ENCODE results near the gene MAP3K19. TPM values are rescaled to one million over a fixed set of nuclear protein-coding genes. Genes with fewer than 3 reads are reported as not detected.
"Not testable (repeated sequence)": the region's sequence is repeated elsewhere in the genome, so short reads cannot be mapped to it uniquely, and the experiment has no call there.

The MAP3K19 gene
- polyA plus RNA-seq, 1 experiment = not detected

DNA sequence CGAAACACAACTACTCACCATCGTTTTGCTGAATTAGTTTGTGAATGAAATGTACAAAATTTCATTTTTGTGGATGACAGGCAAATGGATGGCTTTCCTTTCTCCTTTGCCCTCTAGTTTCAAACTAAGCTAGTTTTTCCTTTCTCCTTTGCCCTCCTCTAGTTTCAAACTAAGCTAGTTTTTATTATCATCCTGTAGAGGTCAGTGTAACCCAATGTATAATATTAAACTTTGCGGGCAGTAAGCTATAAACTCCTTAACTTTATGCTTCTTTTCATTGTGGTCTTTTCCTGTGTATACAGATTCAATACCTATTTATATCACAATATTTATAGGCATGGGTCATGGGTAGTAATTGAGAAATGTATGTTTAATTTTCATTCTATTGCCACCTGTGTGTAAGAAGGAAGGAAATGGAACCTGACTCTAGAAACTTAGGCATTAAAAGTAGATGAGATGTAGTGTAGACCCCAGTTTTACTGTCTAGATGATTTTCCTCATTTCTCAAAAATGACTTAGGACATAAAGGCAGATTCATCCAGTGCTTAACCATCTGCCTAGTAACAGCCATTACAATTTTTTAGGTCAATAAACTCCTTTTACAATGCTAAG, 58.1 kb downstream of the MAP3K19 start:
- TF ChIP-seq, protein P1, sequence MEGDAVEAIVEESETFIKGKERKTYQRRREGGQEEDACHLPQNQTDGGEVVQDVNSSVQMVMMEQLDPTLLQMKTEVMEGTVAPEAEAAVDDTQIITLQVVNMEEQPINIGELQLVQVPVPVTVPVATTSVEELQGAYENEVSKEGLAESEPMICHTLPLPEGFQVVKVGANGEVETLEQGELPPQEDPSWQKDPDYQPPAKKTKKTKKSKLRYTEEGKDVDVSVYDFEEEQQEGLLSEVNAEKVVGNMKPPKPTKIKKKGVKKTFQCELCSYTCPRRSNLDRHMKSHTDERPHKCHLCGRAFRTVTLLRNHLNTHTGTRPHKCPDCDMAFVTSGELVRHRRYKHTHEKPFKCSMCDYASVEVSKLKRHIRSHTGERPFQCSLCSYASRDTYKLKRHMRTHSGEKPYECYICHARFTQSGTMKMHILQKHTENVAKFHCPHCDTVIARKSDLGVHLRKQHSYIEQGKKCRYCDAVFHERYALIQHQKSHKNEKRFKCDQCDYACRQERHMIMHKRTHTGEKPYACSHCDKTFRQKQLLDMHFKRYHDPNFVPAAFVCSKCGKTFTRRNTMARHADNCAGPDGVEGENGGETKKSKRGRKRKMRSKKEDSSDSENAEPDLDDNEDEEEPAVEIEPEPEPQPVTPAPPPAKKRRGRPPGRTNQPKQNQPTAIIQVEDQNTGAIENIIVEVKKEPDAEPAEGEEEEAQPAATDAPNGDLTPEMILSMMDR (IDR thresholded peaks at IDR 0.05; ENCODE audit: insufficient read depth, low read depth, low read length) = peak; percentile 43
- Histone ChIP-seq H3K4me3 (ENCODE audit: low read depth, low read length) (no peak overlapping the region), H3K27me3 (ENCODE audit: control insufficient read depth, insufficient read depth, low read length) (peaks cover 3% of the 10 kb centered on the region; the same call in 1 of the 2 replicates), H3K36me3 (ENCODE audit: control insufficient read depth, insufficient read depth, low read length) (no peaks in the 10 kb centered on the region)
- ChIA-PET CTCF (interaction anchor here (0.6 to 3.0 kb wide), 14 partner anchors 10 to 1395 kb away, joined by 3 to 17 read pairs (median 3); no protein-coding TSS in a partner anchor), POLR2A (no interaction called here)
- DNase-seq (ENCODE audit: low read depth) = no peak

DNA sequence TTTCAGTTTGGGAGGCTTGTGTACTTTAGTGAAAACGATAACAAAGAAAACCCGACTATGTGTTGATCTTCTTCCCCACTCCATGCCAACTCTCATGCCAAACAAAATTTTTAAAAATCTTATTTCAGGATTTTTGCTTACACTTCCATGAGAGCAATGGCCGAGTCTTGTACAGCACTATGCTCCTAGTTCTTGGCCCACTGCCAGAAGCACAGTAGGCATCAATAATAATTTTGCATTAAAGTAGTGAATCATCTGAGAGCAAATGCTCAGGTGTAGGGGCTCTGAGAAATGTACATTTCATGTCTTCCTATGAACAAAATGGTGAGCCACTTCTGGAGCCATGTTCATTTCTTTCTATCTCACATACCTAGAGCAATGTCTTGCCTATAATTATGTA, 62.2 kb downstream of the MAP3K19 start:
- DNase-seq (ENCODE audit: low read depth) = no peak
- no peaks in the 10 kb centered on the region for H3K36me3 ChIP-seq (ENCODE audit: control insufficient read depth, insufficient read depth, low read length)
- POLR2A ChIA-PET = no interaction called here
- CTCF ChIA-PET = no interaction called here
- H3K4me3 ChIP-seq (ENCODE audit: low read depth, low read length) = no peak overlapping the region
- TF ChIP-seq, protein P1 (IDR thresholded peaks at IDR 0.05; ENCODE audit: insufficient read depth, low read depth, low read length) = no peak
- H3K27me3 ChIP-seq (ENCODE audit: control insufficient read depth, insufficient read depth, low read length) = peaks cover 3% of the 10 kb centered on the region; the same call in 1 of the 2 replicates

DNA sequence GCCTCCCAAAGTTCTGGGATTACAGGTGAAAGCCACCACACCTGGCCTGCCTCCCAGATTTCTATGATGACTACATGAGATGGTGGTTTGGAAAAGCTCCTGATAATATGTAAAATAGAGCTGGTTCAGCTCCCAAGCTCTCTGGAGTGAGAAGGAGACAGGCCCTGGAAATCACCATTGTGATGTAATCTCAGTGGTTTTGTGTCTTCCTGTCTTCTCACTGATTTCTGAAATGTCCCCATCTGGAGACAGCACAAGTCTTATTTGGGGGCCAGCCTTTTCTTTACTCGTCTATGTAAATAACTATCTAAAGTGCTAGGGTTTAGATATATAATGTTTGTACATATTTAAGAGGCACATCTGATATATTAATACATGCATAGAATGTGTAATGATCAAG, 64.6 kb downstream of the MAP3K19 start:
- TF ChIP-seq, protein P1 (IDR thresholded peaks at IDR 0.05; ENCODE audit: insufficient read depth, low read depth, low read length) = no peak
- Histone ChIP-seq H3K27me3 (ENCODE audit: control insufficient read depth, insufficient read depth, low read length) (peaks cover 2% of the 10 kb centered on the region; the same call in 1 of the 2 replicates), H3K36me3 (ENCODE audit: control insufficient read depth, insufficient read depth, low read length) (no peaks in the 10 kb centered on the region), H3K4me3 (ENCODE audit: low read depth, low read length) (no peak overlapping the region)
- CTCF ChIA-PET = no interaction called here
- POLR2A ChIA-PET = interaction anchor here (0.7 kb wide), 1 partner anchor 12 kb away, joined by 3 read pairs; no protein-coding TSS in a partner anchor
- no peak for DNase-seq (ENCODE audit: low read depth)

DNA sequence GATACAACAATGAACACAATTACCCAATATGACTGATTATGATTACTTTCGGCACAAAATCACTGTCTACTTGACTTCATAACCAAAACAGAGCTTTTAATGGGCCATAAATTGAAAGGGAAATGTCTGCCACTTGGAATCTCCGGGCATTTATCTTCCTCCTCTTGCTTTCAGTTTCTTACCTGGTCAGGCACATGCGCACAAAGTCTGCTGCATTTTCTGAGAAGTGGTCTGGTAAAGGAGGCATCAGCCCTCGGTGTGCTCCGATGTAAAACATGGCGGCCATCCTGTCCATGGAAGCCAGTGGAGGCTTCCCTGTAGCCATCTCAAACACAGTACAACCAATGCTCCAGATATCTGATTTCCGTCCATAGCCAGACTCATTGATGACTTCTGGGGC, 66.6 kb downstream of the MAP3K19 start:
- H3K4me3 ChIP-seq (ENCODE audit: low read depth, low read length) = no peak overlapping the region
- H3K36me3 ChIP-seq (ENCODE audit: control insufficient read depth, insufficient read depth, low read length) = no peaks in the 10 kb centered on the region
- ChIA-PET POLR2A (no interaction called here), CTCF (no interaction called here)
- no peak for DNase-seq (ENCODE audit: low read depth)
- TF ChIP-seq, protein P1 (IDR thresholded peaks at IDR 0.05; ENCODE audit: insufficient read depth, low read depth, low read length) = no peak
- no peaks in the 10 kb centered on the region; the same call in 1 of the 2 replicates for H3K27me3 ChIP-seq (ENCODE audit: control insufficient read depth, insufficient read depth, low read length)

DNA sequence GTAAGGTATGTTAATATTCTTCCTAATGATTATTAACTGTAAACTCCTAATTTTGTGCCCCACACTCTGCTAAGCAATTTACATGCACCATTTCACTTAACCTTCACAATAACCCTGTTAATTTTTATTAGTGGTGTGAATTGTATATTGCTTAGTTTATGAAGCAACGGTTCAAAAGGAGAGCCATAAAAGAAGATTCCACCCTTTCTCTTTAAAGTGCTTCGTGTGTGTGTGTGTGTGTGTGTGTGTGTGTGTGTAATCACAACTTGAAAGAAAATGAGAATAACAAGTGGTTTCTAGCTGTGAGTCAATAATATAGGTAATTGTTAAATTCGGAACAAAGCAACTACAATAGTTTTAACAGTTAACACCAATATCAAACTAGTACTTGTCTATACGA, 68.0 kb downstream of the MAP3K19 start:
- H3K27me3 ChIP-seq (ENCODE audit: control insufficient read depth, insufficient read depth, low read length) = no peaks in the 10 kb centered on the region; the same call in 1 of the 2 replicates
- ChIA-PET CTCF (interaction anchor here (1.2 kb wide), 1 partner anchor 9 kb away, joined by 4 read pairs; no protein-coding TSS in a partner anchor), POLR2A (no interaction called here)
- H3K4me3 ChIP-seq (ENCODE audit: low read depth, low read length) = no peak overlapping the region
- TF ChIP-seq, protein P1 (IDR thresholded peaks at IDR 0.05; ENCODE audit: insufficient read depth, low read depth, low read length) = no peak
- H3K36me3 ChIP-seq (ENCODE audit: control insufficient read depth, insufficient read depth, low read length) = no peaks in the 10 kb centered on the region
- no peak for DNase-seq (ENCODE audit: low read depth)

DNA sequence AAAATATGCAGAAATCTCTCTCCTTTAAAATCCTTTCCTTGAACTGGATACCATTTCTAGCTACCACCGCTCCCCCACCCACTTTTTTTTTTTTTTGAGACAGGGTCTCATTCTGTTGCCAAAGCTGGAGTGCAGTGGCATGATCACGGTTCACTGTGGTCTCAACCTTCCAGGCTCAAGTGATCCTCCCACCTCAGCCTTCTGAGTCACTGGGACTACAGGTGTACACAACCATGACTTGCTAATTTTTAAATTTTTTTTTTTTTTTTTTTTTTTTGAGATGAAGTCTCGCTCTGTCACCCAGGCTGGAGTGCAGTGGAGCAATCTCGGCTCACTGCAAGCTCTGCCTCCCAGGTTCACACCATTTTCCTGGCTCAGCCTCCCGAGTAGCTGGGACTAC, 70.1 kb downstream of the MAP3K19 start:
- H3K4me3 ChIP-seq (ENCODE audit: low read depth, low read length); POLR2A ChIA-PET; CTCF ChIA-PET; H3K27me3 ChIP-seq (ENCODE audit: control insufficient read depth, insufficient read depth, low read length); H3K36me3 ChIP-seq (ENCODE audit: control insufficient read depth, insufficient read depth, low read length); DNase-seq (ENCODE audit: low read depth): not testable (repeated sequence)

Data from BJ (cell line).